Measurements from ENCODE around the gene ST6GAL1. TPM values are rescaled to one million over a fixed set of nuclear protein-coding genes. Genes with fewer than 3 reads are reported as not detected.

The ST6GAL1 gene
- total and polyA plus RNA-seq, 10 of the 15 experiments (the other 5 are each of a cell fraction or from before 2014, with no cell fraction given), result 74.2 to 248 (median 149) TPM

DNA sequence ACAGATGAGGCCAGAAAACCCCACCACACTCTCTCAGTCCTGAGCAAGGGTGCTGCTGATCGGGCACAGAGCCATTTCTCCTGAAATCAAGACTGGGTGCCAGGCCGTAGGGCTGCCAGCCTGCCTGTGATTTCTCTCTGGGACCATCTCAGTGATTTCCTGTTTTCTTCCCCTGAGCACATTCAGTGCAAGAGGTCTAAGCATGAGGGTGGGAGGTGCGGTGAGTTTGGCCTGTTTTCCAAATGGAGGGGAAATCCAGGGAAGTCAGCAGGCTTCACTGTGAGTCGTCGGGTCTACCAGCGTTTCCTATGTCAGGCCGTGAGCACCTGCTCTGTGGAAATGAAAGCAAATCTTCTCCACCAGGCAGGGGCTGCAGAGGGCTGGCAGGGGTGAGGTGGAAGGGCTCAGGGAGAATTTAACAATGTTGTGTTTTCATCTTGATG lies 82.3 kb downstream of the ST6GAL1 start (continued):
- TF ChIP-seq, protein P1, sequence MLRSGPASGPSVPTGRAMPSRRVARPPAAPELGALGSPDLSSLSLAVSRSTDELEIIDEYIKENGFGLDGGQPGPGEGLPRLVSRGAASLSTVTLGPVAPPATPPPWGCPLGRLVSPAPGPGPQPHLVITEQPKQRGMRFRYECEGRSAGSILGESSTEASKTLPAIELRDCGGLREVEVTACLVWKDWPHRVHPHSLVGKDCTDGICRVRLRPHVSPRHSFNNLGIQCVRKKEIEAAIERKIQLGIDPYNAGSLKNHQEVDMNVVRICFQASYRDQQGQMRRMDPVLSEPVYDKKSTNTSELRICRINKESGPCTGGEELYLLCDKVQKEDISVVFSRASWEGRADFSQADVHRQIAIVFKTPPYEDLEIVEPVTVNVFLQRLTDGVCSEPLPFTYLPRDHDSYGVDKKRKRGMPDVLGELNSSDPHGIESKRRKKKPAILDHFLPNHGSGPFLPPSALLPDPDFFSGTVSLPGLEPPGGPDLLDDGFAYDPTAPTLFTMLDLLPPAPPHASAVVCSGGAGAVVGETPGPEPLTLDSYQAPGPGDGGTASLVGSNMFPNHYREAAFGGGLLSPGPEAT (IDR thresholded peaks at IDR 0.05; ENCODE audit: low read depth), result 0 out of 2 replicates have a peak, but pooled peaks have one; percentile 5
- TF ChIP-seq NFIC (IDR thresholded peaks at IDR 0.05; ENCODE audit: low read depth, low read length), result 0 out of 2 replicates have a peak, but pooled peaks have one; percentile 12
- TF ChIP-seq, protein P2, sequence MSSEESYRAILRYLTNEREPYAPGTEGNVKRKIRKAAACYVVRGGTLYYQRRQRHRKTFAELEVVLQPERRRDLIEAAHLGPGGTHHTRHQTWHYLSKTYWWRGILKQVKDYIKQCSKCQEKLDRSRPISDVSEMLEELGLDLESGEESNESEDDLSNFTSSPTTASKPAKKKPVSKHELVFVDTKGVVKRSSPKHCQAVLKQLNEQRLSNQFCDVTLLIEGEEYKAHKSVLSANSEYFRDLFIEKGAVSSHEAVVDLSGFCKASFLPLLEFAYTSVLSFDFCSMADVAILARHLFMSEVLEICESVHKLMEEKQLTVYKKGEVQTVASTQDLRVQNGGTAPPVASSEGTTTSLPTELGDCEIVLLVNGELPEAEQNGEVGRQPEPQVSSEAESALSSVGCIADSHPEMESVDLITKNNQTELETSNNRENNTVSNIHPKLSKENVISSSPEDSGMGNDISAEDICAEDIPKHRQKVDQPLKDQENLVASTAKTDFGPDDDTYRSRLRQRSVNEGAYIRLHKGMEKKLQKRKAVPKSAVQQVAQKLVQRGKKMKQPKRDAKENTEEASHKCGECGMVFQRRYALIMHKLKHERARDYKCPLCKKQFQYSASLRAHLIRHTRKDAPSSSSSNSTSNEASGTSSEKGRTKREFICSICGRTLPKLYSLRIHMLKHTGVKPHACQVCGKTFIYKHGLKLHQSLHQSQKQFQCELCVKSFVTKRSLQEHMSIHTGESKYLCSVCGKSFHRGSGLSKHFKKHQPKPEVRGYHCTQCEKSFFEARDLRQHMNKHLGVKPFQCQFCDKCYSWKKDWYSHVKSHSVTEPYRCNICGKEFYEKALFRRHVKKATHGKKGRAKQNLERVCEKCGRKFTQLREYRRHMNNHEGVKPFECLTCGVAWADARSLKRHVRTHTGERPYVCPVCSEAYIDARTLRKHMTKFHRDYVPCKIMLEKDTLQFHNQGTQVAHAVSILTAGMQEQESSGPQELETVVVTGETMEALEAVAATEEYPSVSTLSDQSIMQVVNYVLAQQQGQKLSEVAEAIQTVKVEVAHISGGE (CRISPR knock-in tag; IDR thresholded peaks at IDR 0.05), result no peak
- TF ChIP-seq, protein P3, sequence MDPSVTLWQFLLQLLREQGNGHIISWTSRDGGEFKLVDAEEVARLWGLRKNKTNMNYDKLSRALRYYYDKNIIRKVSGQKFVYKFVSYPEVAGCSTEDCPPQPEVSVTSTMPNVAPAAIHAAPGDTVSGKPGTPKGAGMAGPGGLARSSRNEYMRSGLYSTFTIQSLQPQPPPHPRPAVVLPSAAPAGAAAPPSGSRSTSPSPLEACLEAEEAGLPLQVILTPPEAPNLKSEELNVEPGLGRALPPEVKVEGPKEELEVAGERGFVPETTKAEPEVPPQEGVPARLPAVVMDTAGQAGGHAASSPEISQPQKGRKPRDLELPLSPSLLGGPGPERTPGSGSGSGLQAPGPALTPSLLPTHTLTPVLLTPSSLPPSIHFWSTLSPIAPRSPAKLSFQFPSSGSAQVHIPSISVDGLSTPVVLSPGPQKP (IDR thresholded peaks at IDR 0.05; ENCODE audit: low read depth, low read length), result no peak
- no peak for TF ChIP-seq CEBPB (IDR thresholded peaks at IDR 0.05; ENCODE audit: borderline replicate concordance in 1 of 2, low read depth in 2 of 2, low read length in 2 of 2)
- no peak for TF ChIP-seq SMAD1 (IDR thresholded peaks at IDR 0.05; ENCODE audit: low read depth, partially characterized antibody)
- no peak for TF ChIP-seq SIN3A (IDR thresholded peaks at IDR 0.05; ENCODE audit: low read depth, low read length)
- TF ChIP-seq, protein P4, sequence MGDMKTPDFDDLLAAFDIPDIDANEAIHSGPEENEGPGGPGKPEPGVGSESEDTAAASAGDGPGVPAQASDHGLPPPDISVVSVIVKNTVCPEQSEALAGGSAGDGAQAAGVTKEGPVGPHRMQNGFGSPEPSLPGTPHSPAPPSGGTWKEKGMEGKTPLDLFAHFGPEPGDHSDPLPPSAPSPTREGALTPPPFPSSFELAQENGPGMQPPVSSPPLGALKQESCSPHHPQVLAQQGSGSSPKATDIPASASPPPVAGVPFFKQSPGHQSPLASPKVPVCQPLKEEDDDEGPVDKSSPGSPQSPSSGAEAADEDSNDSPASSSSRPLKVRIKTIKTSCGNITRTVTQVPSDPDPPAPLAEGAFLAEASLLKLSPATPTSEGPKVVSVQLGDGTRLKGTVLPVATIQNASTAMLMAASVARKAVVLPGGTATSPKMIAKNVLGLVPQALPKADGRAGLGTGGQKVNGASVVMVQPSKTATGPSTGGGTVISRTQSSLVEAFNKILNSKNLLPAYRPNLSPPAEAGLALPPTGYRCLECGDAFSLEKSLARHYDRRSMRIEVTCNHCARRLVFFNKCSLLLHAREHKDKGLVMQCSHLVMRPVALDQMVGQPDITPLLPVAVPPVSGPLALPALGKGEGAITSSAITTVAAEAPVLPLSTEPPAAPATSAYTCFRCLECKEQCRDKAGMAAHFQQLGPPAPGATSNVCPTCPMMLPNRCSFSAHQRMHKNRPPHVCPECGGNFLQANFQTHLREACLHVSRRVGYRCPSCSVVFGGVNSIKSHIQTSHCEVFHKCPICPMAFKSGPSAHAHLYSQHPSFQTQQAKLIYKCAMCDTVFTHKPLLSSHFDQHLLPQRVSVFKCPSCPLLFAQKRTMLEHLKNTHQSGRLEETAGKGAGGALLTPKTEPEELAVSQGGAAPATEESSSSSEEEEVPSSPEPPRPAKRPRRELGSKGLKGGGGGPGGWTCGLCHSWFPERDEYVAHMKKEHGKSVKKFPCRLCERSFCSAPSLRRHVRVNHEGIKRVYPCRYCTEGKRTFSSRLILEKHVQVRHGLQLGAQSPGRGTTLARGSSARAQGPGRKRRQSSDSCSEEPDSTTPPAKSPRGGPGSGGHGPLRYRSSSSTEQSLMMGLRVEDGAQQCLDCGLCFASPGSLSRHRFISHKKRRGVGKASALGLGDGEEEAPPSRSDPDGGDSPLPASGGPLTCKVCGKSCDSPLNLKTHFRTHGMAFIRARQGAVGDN (IDR thresholded peaks at IDR 0.05), result peak; percentile 94
- TF ChIP-seq, protein P5, sequence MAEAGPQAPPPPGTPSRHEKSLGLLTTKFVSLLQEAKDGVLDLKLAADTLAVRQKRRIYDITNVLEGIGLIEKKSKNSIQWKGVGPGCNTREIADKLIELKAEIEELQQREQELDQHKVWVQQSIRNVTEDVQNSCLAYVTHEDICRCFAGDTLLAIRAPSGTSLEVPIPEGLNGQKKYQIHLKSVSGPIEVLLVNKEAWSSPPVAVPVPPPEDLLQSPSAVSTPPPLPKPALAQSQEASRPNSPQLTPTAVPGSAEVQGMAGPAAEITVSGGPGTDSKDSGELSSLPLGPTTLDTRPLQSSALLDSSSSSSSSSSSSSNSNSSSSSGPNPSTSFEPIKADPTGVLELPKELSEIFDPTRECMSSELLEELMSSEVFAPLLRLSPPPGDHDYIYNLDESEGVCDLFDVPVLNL (IDR thresholded peaks at IDR 0.05; ENCODE audit: low read depth, low read length), result no peak
- TF ChIP-seq MEF2A (IDR thresholded peaks at IDR 0.05; ENCODE audit: insufficient read depth, low read depth, low read length), result no peak
- TF ChIP-seq NBN (IDR thresholded peaks at IDR 0.05), result 0 out of 2 replicates have a peak, but pooled peaks have one; percentile 6
- TF ChIP-seq CREB1 (IDR thresholded peaks at IDR 0.05; ENCODE audit: low read depth), result no peak
- TF ChIP-seq, protein P6, sequence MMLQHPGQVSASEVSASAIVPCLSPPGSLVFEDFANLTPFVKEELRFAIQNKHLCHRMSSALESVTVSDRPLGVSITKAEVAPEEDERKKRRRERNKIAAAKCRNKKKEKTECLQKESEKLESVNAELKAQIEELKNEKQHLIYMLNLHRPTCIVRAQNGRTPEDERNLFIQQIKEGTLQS (IDR thresholded peaks at IDR 0.05; ENCODE audit: borderline replicate concordance, extremely low read depth, low read depth, low read length), result no peak
- TF ChIP-seq TAF1 (IDR thresholded peaks at IDR 0.05; ENCODE audit: borderline replicate concordance, low read depth, low read length), result no peak
- no peak for TF ChIP-seq SUZ12 (IDR thresholded peaks at IDR 0.05; ENCODE audit: unreplicated experiment)
- TF ChIP-seq PAX5 (IDR thresholded peaks at IDR 0.05; ENCODE audit: borderline replicate concordance, low read depth, low read length), result no peak
- 0 out of 2 replicates have a peak, but pooled peaks have one; percentile 33 for TF ChIP-seq PML (IDR thresholded peaks at IDR 0.05; ENCODE audit: low read length)
- TF ChIP-seq CHD2 (IDR thresholded peaks at IDR 0.05; ENCODE audit: borderline replicate concordance, low read depth, low read length), result no peak
- TF ChIP-seq ESRRA (IDR thresholded peaks at IDR 0.05; ENCODE audit: low read length), result no peak

Measured in GM12878 (cell line).